HG03558 (cell line): ENCODE data around the gene CCDC88C.
A peak's percentile ranks its signal among the peaks of the same experiment; 100 is the strongest.
"Not testable (repeated sequence)": the region's sequence is repeated elsewhere in the genome, so short reads cannot be mapped to it uniquely, and the experiment has no call there.

Experiments
- ATAC-seq: cut with Tn5 transposase; IDR thresholded peaks from one replicate; pipeline ENCODE4 v1.9.1; 2021; ENCODE audit warnings: moderate number of reproducible peaks; ENCODE audit not compliant: unreplicated experiment; ENCODE audit errors: extremely low read depth

Gene CCDC88C

GRCh38 chr14:91419044-91419397, 1.4 kb upstream of the CCDC88C start:
- ATAC-seq = no peak

- no peak for ATAC-seq
These were observed 895 bp upstream of the CCDC88C start for GRCh38 chr14:91418387-91419043.

- ATAC-seq = peak; percentile 13
These were observed 365 bp upstream of the CCDC88C start for GRCh38 chr14:91417983-91418386.

GRCh38 chr14:91416744-91417119, 888 bp downstream of the CCDC88C start:
- no peak for ATAC-seq

- ATAC-seq = peak; percentile 35
These were observed 1.6 kb downstream of the CCDC88C start for GRCh38 chr14:91415794-91416743.

GRCh38 chr14:91414475-91414833, 3.2 kb downstream of the CCDC88C start:
- ATAC-seq = no peak

- ATAC-seq = no peak
These were observed 3.8 kb downstream of the CCDC88C start for GRCh38 chr14:91413547-91414474.

- no peak for ATAC-seq
These were observed 4.7 kb downstream of the CCDC88C start for GRCh38 chr14:91412939-91413338.

- ATAC-seq = no peak
These were observed 6.7 kb downstream of the CCDC88C start for GRCh38 chr14:91410771-91411536.

- ATAC-seq = no peak
These were observed 7.5 kb downstream of the CCDC88C start for GRCh38 chr14:91409928-91410718.

GRCh38 chr14:91409240-91409639, 8.4 kb downstream of the CCDC88C start:
- ATAC-seq = not testable (repeated sequence)

GRCh38 chr14:91406982-91407381, 10.6 kb downstream of the CCDC88C start:
- no peak for ATAC-seq

- ATAC-seq = no peak
These were observed 11.2 kb downstream of the CCDC88C start for GRCh38 chr14:91406451-91406850.

GRCh38 chr14:91405724-91406435, 11.7 kb downstream of the CCDC88C start:
- ATAC-seq = no peak

- no peak for ATAC-seq
These were observed 12.3 kb downstream of the CCDC88C start for GRCh38 chr14:91405241-91405721.

- ATAC-seq = no peak
These were observed 14.6 kb downstream of the CCDC88C start for GRCh38 chr14:91402771-91403600.

GRCh38 chr14:91402348-91402747, 15.3 kb downstream of the CCDC88C start:
- ATAC-seq = no peak
